HG02885 (cell line): ENCODE measurements around the gene SIT1.

Experiments
- ATAC-seq: cut with Tn5 transposase; IDR thresholded peaks from one replicate; pipeline ENCODE4 v1.9.1; 2021; ENCODE audit warnings: mild to moderate bottlenecking; ENCODE audit not compliant: unreplicated experiment, poor library complexity

SIT1 gene

GRCh38 chr9:35682520-35683315 is 32.0 kb upstream of the SIT1 start:
- ATAC-seq = no peak

- ATAC-seq = no peak
These were observed 31.3 kb upstream of the SIT1 start for GRCh38 chr9:35682051-35682450.

- ATAC-seq = no peak
These were observed 30.7 kb upstream of the SIT1 start for GRCh38 chr9:35681341-35682002.

- ATAC-seq = peak; percentile 66
These were observed 29.8 kb upstream of the SIT1 start for GRCh38 chr9:35680331-35681105.

GRCh38 chr9:35679766-35680330 is 29.1 kb upstream of the SIT1 start:
- ATAC-seq = no peak

- ATAC-seq = no peak
These were observed 28.4 kb upstream of the SIT1 start for GRCh38 chr9:35679091-35679490.

GRCh38 chr9:35675732-35676392 is 25.1 kb upstream of the SIT1 start:
- ATAC-seq = no peak

GRCh38 chr9:35675204-35675603 is 24.5 kb upstream of the SIT1 start:
- no peak for ATAC-seq

- no peak for ATAC-seq
These were observed 23.3 kb upstream of the SIT1 start for GRCh38 chr9:35674025-35674361.

- no peak for ATAC-seq
These were observed 22.6 kb upstream of the SIT1 start, which contains the start of gene CA9 for GRCh38 chr9:35673132-35674024. CA9 (plus strand) TSS chr9:35673928; CDS start chr9:35673960, 32 bp downstream.

GRCh38 chr9:35669331-35670145 is 18.8 kb upstream of the SIT1 start:
- ATAC-seq = no peak

GRCh38 chr9:35667939-35668338 is 17.2 kb upstream of the SIT1 start:
- ATAC-seq = no peak

- no peak for ATAC-seq
These were observed 15.8 kb upstream of the SIT1 start for GRCh38 chr9:35666549-35666948.

- no peak for ATAC-seq
These were observed 15.3 kb upstream of the SIT1 start for GRCh38 chr9:35666045-35666444.

GRCh38 chr9:35665471-35665818 is 14.7 kb upstream of the SIT1 start:
- ATAC-seq = no peak

GRCh38 chr9:35664531-35665470 is 14.1 kb upstream of the SIT1 start, which contains the start of gene ARHGEF39:
ARHGEF39 (minus strand) TSS chr9:35665195; CDS start chr9:35665169, 26 bp downstream.
- peak; percentile 80 for ATAC-seq

- no peak for ATAC-seq
These were observed 11.7 kb upstream of the SIT1 start for GRCh38 chr9:35662437-35662836.
